Endodermal cell (in vitro differentiated cells): ENCODE results near the gene GSG1L. TPM values are rescaled to one million over a fixed set of nuclear protein-coding genes. Genes with fewer than 3 reads are reported as not detected.

Experiments used
- DNase-seq: peaks from one replicate; pipeline ENCODE4 v3.0.0-alpha.2; 2017
- H3K27ac ChIP-seq: 2 replicates; pipeline ENCODE4 v1.5.1; 2013; ENCODE audit warnings: mild to moderate bottlenecking, low read depth, low read length, moderate library complexity
- H3K27me3 ChIP-seq: 2 replicates; pipeline ENCODE4 v1.6.1; 2013; ENCODE audit warnings: mild to moderate bottlenecking, low read length, moderate library complexity; ENCODE audit not compliant: insufficient read depth, control insufficient read depth, poor library complexity, severe bottlenecking
- H3K36me3 ChIP-seq: 2 replicates; pipeline ENCODE4 v1.7.0; 2013; ENCODE audit warnings: mild to moderate bottlenecking, low read length, moderate library complexity; ENCODE audit not compliant: control insufficient read depth, insufficient read depth
- H3K4me1 ChIP-seq: one replicate; pipeline ENCODE4 v1.7.0; 2013; ENCODE audit warnings: low read length; ENCODE audit not compliant: control insufficient read depth, insufficient read depth
- H3K4me3 ChIP-seq: 2 replicates; pipeline ENCODE4 v1.5.1; 2013; ENCODE audit warnings: mild to moderate bottlenecking, low read length, moderate library complexity
- H3K9ac ChIP-seq: 2 replicates; pipeline ENCODE4 v1.6.1; 2013; ENCODE audit warnings: mild to moderate bottlenecking, low read length, moderate library complexity; ENCODE audit not compliant: poor library complexity, severe bottlenecking; ENCODE audit errors: extremely low read depth
- H3K9me3 ChIP-seq: 2 replicates; pipeline ENCODE4 v1.6.1; 2013; ENCODE audit warnings: mild to moderate bottlenecking, low read length, moderate library complexity; ENCODE audit not compliant: control insufficient read depth
- H3K27ac Mint-ChIP-seq: 2 replicates; pipeline ENCODE4 v1.8.0; 2020; ENCODE audit warnings: mixed read lengths
- H3K27me3 Mint-ChIP-seq: 2 replicates; pipeline ENCODE4 v1.8.0; 2021; ENCODE audit warnings: mild to moderate bottlenecking, mixed read lengths; ENCODE audit not compliant: insufficient read depth
- H3K36me3 Mint-ChIP-seq: 2 replicates; pipeline ENCODE4 v1.8.0; 2020; ENCODE audit warnings: low read depth, mixed read lengths
- H3K4me1 Mint-ChIP-seq: 2 replicates; pipeline ENCODE4 v1.8.0; 2020; ENCODE audit warnings: mixed read lengths
- H3K4me3 Mint-ChIP-seq: 2 replicates; pipeline ENCODE4 v1.8.0; 2020; ENCODE audit warnings: mild to moderate bottlenecking, moderate library complexity, mixed read lengths
- H3K9me3 Mint-ChIP-seq: 2 replicates; pipeline ENCODE4 v1.8.0; 2020; ENCODE audit warnings: mild to moderate bottlenecking, mixed read lengths
- CTCF ChIP-seq: fragments of 200-600 bp; sonication (generic); conservative IDR thresholded peaks from 2 replicates; pipeline ENCODE4 v1.5.0; 2021; ENCODE audit warnings: antibody characterized with exemption, mild to moderate bottlenecking
- WGBS, 2 experiments: methylation state at CpG; one replicate each; pipeline versions ENCODE4 v1.1.5 to v1.1.7; 2013; ENCODE audit warnings: missing lambda C conversion rate in 2 of 2, mixed read lengths in 1 of 2; ENCODE audit not compliant: insufficient coverage in 1 of 2, insufficient read length in 1 of 2; 5-methylcytosine and 5-hydroxymethylcytosine counted together
- total RNA-seq, 2 donors: library from RNA; stranded (reverse); fragmentation: NEBNext Ultra II Directional in 1 of 2; extraction: Animal tissue kit (Norgen Biotek cat#: 25700) in 1 of 2; gene quantifications; 2 replicates in 1 of 2; 3 replicates in 1 of 2; pipeline ENCODE4 v1.2.1, GENCODE V29; 2021

GSG1L gene
- total RNA-seq, 2 donors from 2014 or later, result 0.24 TPM; not detected in 1

- Mint-ChIP-seq H3K4me1 (no peaks in the 10 kb centered on the region), H3K9me3 (no peaks in the 10 kb centered on the region), H3K27ac (no peak overlapping the region), H3K4me3 (no peak overlapping the region), H3K27me3 (no peaks in the 10 kb centered on the region), H3K36me3 (peaks cover 65% of the 10 kb centered on the region)
- 91 to 97% methylated on average over 4 to 8 of the region's 8 CpGs for whole genome bisulfite sequencing, 2 experiments
- peaks cover 80% of the 10 kb centered on the region for H3K36me3 ChIP-seq
- H3K9me3 ChIP-seq, result no peaks in the 10 kb centered on the region
- no peak overlapping the region for H3K27ac ChIP-seq
- DNase-seq, result peak; percentile 18
- TF ChIP-seq CTCF, result no peak
- H3K4me3 ChIP-seq, result no peak overlapping the region
- H3K4me1 ChIP-seq, result no peaks in the 10 kb centered on the region
- H3K9ac ChIP-seq, result no peak overlapping the region
- H3K27me3 ChIP-seq, result no peaks in the 10 kb centered on the region
These were observed 43.7 kb upstream of the GSG1L start for GRCh38 chr16:28107232-28107631.

- H3K4me1 ChIP-seq, result no peaks in the 10 kb centered on the region
- H3K36me3 Mint-ChIP-seq, result peaks cover 68% of the 10 kb centered on the region
- WGBS, 2 experiments, result 93 to 100% methylated on average over 3 to 5 of the region's 5 CpGs
- no peak overlapping the region for H3K27ac Mint-ChIP-seq
- H3K27me3 Mint-ChIP-seq, result no peaks in the 10 kb centered on the region
- H3K27ac ChIP-seq, result no peak overlapping the region
- peak; percentile 40 for DNase-seq
- H3K4me1 Mint-ChIP-seq, result no peaks in the 10 kb centered on the region
- H3K4me3 Mint-ChIP-seq, result no peak overlapping the region
- peak; percentile 17 for TF ChIP-seq CTCF
- peaks cover 79% of the 10 kb centered on the region for H3K36me3 ChIP-seq
- no peaks in the 10 kb centered on the region for H3K9me3 Mint-ChIP-seq
- no peaks in the 10 kb centered on the region for H3K9me3 ChIP-seq
- no peaks in the 10 kb centered on the region for H3K27me3 ChIP-seq
- no peak overlapping the region for H3K9ac ChIP-seq
- no peak overlapping the region for H3K4me3 ChIP-seq
These were observed 43.1 kb upstream of the GSG1L start for GRCh38 chr16:28106467-28107215.

GRCh38 chr16:28105954-28106353 lies 42.4 kb upstream of the GSG1L start:
- no peaks in the 10 kb centered on the region for H3K4me1 ChIP-seq
- Mint-ChIP-seq H3K27me3 (no peaks in the 10 kb centered on the region), H3K4me3 (no peak overlapping the region), H3K27ac (no peak overlapping the region), H3K4me1 (no peaks in the 10 kb centered on the region), H3K9me3 (no peaks in the 10 kb centered on the region), H3K36me3 (peaks cover 70% of the 10 kb centered on the region)
- 80 to 93% methylated on average over 1 to 7 of the region's 7 CpGs for WGBS, 2 experiments
- H3K9me3 ChIP-seq, result no peaks in the 10 kb centered on the region
- H3K9ac ChIP-seq, result no peak overlapping the region
- H3K27me3 ChIP-seq, result no peaks in the 10 kb centered on the region
- no peak overlapping the region for H3K4me3 ChIP-seq
- no peak overlapping the region for H3K27ac ChIP-seq
- peak; percentile 17 for DNase-seq
- TF ChIP-seq CTCF, result no peak
- H3K36me3 ChIP-seq, result peaks cover 73% of the 10 kb centered on the region
